GM12873 (cell line): ENCODE results near the gene GPRC5B.

ENCODE experiments used
- TF ChIP-seq, protein P1 (sequence below): IDR thresholded peaks from 2 replicates; pipeline ENCODE4 v1.5.1; 2012; ENCODE audit warnings: low read depth, mild to moderate bottlenecking, moderate library complexity, low read length, control low read depth; ENCODE audit not compliant: insufficient read depth; ENCODE audit errors: missing control alignments

The GPRC5B gene

DNA sequence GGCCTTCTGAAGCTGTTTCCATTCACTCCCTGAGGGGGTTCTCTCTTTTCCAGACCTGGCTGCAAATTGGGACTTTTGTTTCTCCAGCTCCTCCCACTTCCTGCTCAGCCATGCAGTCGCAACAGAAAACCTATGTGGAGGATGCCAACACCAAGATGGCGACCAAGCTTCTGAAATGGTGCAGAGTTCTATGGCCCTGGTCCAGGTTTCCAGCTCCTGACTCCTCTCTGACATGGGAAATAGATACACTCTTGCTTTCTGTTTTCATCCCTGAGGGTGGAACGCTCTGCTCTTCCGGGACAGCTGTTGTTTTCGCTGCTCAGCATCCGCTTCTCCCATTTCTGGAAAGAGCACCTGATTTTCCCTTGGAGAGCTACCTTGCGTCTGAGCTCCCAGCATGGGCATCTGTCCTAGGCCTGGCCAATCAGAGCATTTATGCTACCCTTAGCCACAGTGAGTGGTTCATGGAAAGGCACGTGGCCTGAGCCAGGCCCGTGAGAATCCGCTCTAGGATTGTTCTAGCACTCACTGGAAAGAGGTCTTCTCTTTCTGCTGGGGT is 8.1 kb downstream of the GPRC5B start:
- TF ChIP-seq, protein P1, sequence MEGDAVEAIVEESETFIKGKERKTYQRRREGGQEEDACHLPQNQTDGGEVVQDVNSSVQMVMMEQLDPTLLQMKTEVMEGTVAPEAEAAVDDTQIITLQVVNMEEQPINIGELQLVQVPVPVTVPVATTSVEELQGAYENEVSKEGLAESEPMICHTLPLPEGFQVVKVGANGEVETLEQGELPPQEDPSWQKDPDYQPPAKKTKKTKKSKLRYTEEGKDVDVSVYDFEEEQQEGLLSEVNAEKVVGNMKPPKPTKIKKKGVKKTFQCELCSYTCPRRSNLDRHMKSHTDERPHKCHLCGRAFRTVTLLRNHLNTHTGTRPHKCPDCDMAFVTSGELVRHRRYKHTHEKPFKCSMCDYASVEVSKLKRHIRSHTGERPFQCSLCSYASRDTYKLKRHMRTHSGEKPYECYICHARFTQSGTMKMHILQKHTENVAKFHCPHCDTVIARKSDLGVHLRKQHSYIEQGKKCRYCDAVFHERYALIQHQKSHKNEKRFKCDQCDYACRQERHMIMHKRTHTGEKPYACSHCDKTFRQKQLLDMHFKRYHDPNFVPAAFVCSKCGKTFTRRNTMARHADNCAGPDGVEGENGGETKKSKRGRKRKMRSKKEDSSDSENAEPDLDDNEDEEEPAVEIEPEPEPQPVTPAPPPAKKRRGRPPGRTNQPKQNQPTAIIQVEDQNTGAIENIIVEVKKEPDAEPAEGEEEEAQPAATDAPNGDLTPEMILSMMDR, result no peak

DNA sequence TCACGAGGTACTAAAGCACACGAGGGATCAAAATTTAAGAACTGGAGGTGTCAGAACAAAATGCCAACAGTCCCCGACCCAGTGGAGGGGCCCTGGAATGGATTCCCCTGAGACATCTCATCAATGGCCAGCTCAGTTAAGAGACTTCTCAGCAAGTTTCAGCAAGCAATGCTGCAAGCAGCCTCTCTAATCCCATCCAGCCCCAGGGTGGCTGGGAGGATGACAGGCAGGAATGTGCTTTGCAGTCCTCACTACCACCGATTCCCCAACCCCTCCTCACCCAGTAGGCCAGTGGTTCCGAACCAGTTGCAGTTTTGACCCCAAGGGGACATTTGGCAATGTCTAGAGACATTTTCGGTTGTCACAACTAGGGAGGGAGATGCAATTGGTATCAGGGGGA is 8.7 kb downstream of the GPRC5B start:
- TF ChIP-seq, protein P1, result no peak

DNA sequence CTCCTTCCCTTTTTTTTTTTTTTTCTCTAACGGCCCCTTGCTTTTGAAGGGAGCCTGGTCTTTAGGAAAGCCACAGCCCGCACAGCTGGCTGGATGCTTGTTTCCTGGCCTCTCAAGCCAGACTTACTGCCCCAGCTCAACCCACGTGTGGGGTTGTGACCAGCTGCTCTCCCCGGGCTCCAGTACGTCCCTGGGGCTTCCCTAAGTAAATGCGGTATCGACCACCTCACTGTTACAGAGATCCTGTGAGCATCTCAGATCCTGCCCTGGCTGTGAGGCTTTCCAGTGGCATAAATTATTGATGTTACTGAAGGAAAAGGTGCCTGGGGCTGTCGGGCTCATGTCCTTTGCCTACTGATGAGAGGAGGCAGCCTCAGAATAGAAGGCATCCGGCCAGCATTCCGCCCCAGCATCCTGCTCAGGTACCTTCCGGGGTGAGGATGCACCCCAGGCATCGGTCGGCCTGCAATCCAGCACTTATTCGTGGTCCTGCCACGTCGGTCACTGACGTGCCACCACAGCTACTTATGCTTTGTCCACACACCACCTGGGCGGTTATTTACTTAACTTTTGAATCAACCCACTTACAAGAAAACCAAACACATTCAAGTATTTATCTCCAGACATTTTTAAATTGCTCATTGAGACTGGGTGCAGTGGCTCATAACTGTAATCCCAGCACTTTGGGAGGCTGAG is 9.6 kb downstream of the GPRC5B start:
- TF ChIP-seq, protein P1, result no peak

DNA sequence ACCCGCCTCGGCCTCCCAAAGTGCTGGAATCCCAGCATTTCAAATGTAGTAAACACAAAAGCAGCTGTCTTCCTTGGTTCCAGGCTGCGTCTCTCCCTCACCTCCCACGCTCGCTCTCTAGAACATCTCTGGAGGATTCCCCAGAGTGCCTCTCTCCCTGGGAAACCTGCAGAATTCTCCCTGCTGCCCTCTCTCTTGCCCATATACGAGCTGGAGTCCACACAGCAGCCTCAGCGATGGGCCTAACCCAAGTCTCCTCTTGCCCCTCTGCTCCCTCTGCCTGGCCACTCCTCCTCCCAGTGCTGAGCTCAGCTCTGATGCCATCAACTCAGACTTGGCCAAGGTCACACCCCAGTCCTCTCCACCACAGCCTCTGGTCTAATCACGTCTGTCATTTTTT is 10.6 kb downstream of the GPRC5B start:
- TF ChIP-seq, protein P1, result no peak

DNA sequence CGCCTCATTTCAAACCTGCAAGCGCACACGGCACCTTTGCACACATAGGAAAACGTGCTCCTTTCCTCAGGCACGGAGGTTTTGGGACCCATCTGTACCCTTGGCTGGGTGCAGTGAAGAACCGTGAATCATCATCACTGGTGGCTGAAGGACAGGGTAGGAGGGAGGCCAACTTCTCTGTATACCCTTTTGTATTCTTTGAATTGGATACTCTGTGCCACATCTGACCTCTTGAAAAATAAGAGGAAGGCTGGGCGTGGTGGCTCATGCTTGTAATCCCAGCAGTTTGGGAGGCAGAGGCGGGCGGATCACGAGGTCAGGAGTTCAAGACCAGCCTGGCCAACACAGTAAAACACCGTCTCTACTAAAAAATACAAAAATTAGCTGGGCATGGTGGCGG is 11.7 kb downstream of the GPRC5B start:
- TF ChIP-seq, protein P1, result no peak

DNA sequence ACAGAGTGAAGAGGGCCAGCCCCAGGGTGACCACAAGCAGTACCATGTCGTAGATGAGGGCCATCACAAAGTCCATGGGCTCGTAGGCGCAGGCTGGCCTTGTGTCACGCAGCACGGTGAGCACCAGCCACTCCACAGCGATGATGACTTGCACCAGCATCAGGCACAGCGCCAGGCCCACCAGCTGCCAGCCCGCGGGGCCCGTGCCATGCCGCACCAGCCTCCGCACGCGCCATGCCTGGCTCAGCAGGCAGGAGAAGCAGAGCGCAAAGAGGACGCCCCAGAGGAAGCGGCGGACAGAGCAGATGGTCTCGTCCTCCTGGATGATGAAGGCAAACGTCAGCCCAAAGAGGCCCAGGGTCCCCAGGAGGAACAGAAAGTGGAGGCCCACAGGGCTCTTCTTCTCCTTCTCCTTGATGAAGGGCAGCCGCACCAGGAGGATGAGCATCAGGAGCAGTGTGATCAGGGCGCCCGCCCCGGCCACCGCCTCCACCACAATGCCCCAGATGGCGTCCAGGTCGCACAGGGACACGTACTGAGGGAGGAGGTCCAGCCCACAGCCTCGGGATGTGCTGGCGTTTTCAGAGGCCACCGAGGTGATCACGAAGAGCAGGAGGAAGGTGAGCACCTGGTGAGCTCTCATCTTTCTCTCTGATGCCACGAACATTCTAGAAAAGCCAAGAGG is 12.3 kb downstream of the GPRC5B start:
- TF ChIP-seq, protein P1, result no peak

DNA sequence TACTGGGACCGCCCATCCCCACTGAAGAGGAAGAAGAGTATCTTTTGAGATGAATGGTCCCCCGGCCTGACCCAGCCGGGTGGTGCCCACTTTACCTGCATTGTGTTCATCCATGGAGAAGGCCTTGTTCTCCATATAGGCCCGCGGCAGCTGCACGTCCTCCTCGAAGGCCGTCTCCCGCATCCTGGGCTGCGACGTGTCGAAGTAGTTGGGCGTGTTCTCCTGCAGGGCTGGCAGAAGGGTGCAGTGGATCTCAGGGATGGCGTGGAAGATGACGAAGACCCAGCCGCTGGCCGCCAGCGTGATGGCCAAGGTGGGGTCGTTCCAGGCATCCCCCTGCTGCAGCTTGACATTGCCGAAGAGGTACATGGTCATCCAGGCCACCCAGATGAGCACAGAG is 12.9 kb downstream of the GPRC5B start:
- TF ChIP-seq, protein P1, result no peak
